Transverse colon (tissue), 3 donors: ENCODE data around the gene C12orf50.

Source experiments
- CTCF ChIP-seq, 5 experiments: fragments of 200-600 bp in 3 of 5; fragments of 450-650 bp in 2 of 5; sonication (generic) in 3 of 5; IDR thresholded peaks; 1 replicate in 2 of 5; 2 replicates in 3 of 5; pipeline ENCODE4 v1.5.1; 2016 to 2017; ENCODE audit warnings: antibody characterized with exemption in 5 of 5, inconsistent platforms in 3 of 5, mild to moderate bottlenecking in 2 of 5, moderate library complexity in 1 of 5
- EP300 ChIP-seq: sonication (generic); formaldehyde crosslinking; IDR thresholded peaks from one replicate; pipeline ENCODE4 v1.6.1; 2017; ENCODE audit warnings: antibody characterized with exemption, low read depth
- POLR2A ChIP-seq: fragments of 450-650 bp; IDR thresholded peaks from one replicate; pipeline ENCODE4 v1.6.1; 2016; ENCODE audit warnings: antibody characterized with exemption, mild to moderate bottlenecking, moderate library complexity

GRCh38 chr12:87953256-87953860 lies 75.8 kb downstream of the C12orf50 start:
- TF ChIP-seq CTCF (IDR thresholded peaks at IDR 0.05) (peak in 2 of 5 experiments; percentile 25 to 26), EP300 (no peak), POLR2A (no peak)
